WI38 (cell line): ENCODE data around the gene TMEM14B.

ENCODE experiments used
- H3K4me3 ChIP-seq: 2 replicates; pipeline ENCODE4 v1.5.1; 2011; ENCODE audit warnings: low read depth, mild to moderate bottlenecking, control low read depth, low read length
- TF ChIP-seq, protein P1 (sequence below): IDR thresholded peaks from 2 replicates; pipeline ENCODE4 v1.5.1; 2012; ENCODE audit warnings: low read depth, mild to moderate bottlenecking, control low read depth, low read length

TMEM14B gene

DNA sequence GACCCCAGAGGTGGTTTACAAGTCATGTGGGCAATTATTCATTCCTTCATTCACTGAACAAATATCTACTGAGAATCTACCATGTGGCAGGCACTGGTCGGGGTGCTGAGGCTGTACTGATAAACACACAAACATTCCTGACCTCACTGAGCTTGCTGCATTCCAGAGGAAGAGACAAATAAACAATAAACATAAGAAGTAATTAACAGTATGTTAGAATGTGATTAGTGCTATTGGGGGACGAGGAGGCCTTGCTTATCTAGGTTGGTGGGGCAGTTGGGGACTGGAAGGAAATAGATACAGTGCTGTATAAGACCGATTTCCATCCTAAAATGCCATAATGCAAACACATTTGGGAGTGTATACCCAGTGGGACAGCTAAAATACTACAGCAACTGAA lies 46.6 kb downstream of the TMEM14B start:
- TF ChIP-seq, protein P1, sequence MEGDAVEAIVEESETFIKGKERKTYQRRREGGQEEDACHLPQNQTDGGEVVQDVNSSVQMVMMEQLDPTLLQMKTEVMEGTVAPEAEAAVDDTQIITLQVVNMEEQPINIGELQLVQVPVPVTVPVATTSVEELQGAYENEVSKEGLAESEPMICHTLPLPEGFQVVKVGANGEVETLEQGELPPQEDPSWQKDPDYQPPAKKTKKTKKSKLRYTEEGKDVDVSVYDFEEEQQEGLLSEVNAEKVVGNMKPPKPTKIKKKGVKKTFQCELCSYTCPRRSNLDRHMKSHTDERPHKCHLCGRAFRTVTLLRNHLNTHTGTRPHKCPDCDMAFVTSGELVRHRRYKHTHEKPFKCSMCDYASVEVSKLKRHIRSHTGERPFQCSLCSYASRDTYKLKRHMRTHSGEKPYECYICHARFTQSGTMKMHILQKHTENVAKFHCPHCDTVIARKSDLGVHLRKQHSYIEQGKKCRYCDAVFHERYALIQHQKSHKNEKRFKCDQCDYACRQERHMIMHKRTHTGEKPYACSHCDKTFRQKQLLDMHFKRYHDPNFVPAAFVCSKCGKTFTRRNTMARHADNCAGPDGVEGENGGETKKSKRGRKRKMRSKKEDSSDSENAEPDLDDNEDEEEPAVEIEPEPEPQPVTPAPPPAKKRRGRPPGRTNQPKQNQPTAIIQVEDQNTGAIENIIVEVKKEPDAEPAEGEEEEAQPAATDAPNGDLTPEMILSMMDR: no peak
- H3K4me3 ChIP-seq: no peak overlapping the region

DNA sequence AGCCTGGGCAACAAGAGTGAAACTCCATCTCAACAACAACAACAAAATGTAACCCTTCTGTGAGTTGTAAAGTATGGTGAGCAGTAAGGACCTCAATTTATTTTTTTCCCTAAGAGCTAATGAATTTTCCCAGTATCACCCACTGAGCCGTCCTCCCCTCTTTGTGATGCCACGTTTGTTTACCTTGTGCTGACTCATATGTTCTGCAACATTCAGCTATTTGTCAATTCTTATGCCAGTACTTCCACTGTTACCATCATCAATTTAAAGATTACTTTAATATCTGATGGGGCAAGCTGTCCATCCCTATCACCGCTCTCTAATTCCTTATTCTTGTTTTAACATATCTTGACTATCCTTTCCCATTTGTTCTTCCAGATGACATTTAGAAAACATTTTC lies 53.2 kb downstream of the TMEM14B start:
- H3K4me3 ChIP-seq: no peak overlapping the region
- TF ChIP-seq, protein P1: no peak

DNA sequence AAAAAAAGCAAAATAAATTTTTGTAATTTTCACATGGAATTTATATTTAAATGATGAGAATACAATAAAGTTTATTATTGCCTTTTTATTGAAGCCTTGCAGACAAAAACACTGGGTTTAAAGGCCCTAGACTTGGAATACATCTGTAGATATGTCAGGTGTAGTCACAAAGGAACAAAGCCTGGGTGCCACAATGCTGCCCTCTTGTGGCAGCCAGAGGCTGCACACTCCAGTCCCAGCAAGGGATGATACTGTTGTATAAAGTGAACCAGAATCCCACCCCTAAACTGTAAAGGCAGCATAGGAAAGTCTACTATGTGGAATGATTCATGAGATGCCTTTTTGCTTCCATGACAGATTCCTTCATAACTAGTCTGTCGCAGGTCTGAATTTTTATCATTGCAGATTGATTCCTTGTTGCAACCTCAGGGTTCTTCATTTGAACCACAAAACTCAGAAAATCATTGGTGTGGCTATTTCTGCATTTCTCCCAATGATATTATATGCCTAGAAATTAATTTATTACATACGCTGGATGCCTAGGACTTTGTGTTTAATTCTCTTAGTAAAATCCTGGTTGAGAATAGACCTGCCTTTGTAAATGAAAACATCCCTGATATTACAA lies 53.7 kb downstream of the TMEM14B start:
- no peak overlapping the region for H3K4me3 ChIP-seq
- TF ChIP-seq, protein P1: peak; percentile 97
